ENCODE results near the gene EXOC1. TPM values are rescaled to one million over a fixed set of nuclear protein-coding genes. Genes with fewer than 3 reads are reported as not detected.

The EXOC1 gene
- total and polyA plus RNA-seq, 2 experiments from 2014 or later, result 13.4 to 22.2 TPM

DNA sequence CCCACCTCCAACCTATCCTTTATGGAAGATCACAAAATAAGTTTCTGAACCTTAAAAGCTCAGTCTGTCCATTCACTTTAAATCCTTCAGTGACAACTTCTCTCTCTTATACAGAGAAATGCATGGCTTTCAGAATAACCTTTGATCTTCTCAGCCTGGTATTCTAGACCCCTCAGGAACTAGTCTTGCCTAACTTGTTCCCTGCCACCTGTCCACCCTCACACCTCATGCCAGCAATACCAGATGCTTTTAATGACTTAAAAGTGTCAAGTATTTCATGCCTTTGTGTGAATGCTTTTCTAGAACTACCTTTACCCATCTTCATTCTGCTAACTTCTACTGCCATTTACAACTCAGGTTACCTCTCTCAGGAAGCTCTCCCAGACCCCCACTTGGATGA, 26.5 kb upstream of the EXOC1 start:
- no peak overlapping the region for H3K4me2 ChIP-seq
- no peaks in the 10 kb centered on the region for H3K9me3 Mint-ChIP-seq
- H3K27ac Mint-ChIP-seq, result no peak overlapping the region
- H3F3A ChIP-seq (replicated peaks; ENCODE audit: low read depth), result no peaks in the 10 kb centered on the region
- H3K36me3 Mint-ChIP-seq (ENCODE audit: low read depth), result no peaks in the 10 kb centered on the region
- no peak overlapping the region for H3K27ac ChIP-seq (ENCODE audit: low read depth)
- no peak overlapping the region for H3K4me3 Mint-ChIP-seq
- H3K9me2 ChIP-seq (ENCODE audit: insufficient read depth), result 0 out of 2 replicates have a peak, but pooled peaks cover 5% of the 10 kb centered on the region
- H3K4me3 ChIP-seq, result no peak overlapping the region
- DNase-seq (ENCODE audit: low spot score), result no peak
- no peaks in the 10 kb centered on the region for H3K36me3 ChIP-seq (ENCODE audit: insufficient read depth)
- no peaks in the 10 kb centered on the region for H3K4me1 ChIP-seq (ENCODE audit: insufficient read depth)
- no peak overlapping the region for H2AFZ ChIP-seq
- H3K79me2 ChIP-seq (replicated peaks; ENCODE audit: insufficient read depth), result no peaks in the 10 kb centered on the region
- TF ChIP-seq CREB1 (CRISPR knock-in tag; IDR thresholded peaks at IDR 0.05; ENCODE audit: low read depth) (no peak), ZNF114 (CRISPR knock-in tag; IDR thresholded peaks at IDR 0.05) (no peak), JUNB (IDR thresholded peaks at IDR 0.05; ENCODE audit: unreplicated experiment) (no peak), CTCF (conservative IDR thresholded peaks at IDR 0.05; ENCODE audit: low read depth in 2 of 2) (no peak), STAT1 (IDR thresholded peaks at IDR 0.05; ENCODE audit: unreplicated experiment) (no peak), EZH2phosphoT487 (IDR thresholded peaks at IDR 0.05; ENCODE audit: unreplicated experiment) (no peak), EZH2 (IDR thresholded peaks at IDR 0.05; ENCODE audit: low read depth, unreplicated experiment) (no peak), ETS1 (IDR thresholded peaks at IDR 0.05) (no peak), POLR2AphosphoS5 (IDR thresholded peaks at IDR 0.05; ENCODE audit: low read depth) (no peak), NANOG (IDR thresholded peaks at IDR 0.05; ENCODE audit: borderline replicate concordance) (no peak)
- TF ChIP-seq, protein P1, sequence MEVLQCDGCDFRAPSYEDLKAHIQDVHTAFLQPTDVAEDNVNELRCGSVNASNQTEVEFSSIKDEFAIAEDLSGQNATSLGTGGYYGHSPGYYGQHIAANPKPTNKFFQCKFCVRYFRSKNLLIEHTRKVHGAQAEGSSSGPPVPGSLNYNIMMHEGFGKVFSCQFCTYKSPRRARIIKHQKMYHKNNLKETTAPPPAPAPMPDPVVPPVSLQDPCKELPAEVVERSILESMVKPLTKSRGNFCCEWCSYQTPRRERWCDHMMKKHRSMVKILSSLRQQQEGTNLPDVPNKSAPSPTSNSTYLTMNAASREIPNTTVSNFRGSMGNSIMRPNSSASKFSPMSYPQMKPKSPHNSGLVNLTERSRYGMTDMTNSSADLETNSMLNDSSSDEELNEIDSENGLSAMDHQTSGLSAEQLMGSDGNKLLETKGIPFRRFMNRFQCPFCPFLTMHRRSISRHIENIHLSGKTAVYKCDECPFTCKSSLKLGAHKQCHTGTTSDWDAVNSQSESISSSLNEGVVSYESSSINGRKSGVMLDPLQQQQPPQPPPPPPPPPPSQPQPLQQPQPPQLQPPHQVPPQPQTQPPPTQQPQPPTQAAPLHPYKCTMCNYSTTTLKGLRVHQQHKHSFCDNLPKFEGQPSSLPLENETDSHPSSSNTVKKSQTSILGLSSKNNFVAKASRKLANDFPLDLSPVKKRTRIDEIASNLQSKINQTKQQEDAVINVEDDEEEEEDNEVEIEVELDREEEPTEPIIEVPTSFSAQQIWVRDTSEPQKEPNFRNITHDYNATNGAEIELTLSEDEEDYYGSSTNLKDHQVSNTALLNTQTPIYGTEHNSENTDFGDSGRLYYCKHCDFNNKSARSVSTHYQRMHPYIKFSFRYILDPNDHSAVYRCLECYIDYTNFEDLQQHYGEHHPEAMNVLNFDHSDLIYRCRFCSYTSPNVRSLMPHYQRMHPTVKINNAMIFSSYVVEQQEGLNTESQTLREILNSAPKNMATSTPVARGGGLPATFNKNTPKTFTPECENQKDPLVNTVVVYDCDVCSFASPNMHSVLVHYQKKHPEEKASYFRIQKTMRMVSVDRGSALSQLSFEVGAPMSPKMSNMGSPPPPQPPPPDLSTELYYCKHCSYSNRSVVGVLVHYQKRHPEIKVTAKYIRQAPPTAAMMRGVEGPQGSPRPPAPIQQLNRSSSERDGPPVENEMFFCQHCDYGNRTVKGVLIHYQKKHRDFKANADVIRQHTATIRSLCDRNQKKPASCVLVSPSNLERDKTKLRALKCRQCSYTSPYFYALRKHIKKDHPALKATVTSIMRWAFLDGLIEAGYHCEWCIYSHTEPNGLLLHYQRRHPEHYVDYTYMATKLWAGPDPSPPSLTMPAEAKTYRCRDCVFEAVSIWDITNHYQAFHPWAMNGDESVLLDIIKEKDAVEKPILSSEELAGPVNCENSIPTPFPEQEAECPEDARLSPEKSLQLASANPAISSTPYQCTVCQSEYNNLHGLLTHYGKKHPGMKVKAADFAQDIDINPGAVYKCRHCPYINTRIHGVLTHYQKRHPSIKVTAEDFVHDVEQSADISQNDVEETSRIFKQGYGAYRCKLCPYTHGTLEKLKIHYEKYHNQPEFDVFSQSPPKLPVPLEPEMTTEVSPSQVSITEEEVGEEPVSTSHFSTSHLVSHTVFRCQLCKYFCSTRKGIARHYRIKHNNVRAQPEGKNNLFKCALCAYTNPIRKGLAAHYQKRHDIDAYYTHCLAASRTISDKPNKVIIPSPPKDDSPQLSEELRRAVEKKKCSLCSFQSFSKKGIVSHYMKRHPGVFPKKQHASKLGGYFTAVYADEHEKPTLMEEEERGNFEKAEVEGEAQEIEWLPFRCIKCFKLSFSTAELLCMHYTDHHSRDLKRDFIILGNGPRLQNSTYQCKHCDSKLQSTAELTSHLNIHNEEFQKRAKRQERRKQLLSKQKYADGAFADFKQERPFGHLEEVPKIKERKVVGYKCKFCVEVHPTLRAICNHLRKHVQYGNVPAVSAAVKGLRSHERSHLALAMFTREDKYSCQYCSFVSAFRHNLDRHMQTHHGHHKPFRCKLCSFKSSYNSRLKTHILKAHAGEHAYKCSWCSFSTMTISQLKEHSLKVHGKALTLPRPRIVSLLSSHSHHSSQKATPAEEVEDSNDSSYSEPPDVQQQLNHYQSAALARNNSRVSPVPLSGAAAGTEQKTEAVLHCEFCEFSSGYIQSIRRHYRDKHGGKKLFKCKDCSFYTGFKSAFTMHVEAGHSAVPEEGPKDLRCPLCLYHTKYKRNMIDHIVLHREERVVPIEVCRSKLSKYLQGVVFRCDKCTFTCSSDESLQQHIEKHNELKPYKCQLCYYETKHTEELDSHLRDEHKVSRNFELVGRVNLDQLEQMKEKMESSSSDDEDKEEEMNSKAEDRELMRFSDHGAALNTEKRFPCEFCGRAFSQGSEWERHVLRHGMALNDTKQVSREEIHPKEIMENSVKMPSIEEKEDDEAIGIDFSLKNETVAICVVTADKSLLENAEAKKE (CRISPR knock-in tag; IDR thresholded peaks at IDR 0.05), result no peak
- TF ChIP-seq, protein P2, sequence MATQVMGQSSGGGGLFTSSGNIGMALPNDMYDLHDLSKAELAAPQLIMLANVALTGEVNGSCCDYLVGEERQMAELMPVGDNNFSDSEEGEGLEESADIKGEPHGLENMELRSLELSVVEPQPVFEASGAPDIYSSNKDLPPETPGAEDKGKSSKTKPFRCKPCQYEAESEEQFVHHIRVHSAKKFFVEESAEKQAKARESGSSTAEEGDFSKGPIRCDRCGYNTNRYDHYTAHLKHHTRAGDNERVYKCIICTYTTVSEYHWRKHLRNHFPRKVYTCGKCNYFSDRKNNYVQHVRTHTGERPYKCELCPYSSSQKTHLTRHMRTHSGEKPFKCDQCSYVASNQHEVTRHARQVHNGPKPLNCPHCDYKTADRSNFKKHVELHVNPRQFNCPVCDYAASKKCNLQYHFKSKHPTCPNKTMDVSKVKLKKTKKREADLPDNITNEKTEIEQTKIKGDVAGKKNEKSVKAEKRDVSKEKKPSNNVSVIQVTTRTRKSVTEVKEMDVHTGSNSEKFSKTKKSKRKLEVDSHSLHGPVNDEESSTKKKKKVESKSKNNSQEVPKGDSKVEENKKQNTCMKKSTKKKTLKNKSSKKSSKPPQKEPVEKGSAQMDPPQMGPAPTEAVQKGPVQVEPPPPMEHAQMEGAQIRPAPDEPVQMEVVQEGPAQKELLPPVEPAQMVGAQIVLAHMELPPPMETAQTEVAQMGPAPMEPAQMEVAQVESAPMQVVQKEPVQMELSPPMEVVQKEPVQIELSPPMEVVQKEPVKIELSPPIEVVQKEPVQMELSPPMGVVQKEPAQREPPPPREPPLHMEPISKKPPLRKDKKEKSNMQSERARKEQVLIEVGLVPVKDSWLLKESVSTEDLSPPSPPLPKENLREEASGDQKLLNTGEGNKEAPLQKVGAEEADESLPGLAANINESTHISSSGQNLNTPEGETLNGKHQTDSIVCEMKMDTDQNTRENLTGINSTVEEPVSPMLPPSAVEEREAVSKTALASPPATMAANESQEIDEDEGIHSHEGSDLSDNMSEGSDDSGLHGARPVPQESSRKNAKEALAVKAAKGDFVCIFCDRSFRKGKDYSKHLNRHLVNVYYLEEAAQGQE (IDR thresholded peaks at IDR 0.05; ENCODE audit: unreplicated experiment), result no peak
- H3K27me3 Mint-ChIP-seq (ENCODE audit: insufficient read depth, low read depth, poor library complexity), result peaks cover 2% of the 10 kb centered on the region
- H3K4me1 Mint-ChIP-seq, result no peaks in the 10 kb centered on the region
- H4K20me1 ChIP-seq (replicated peaks; ENCODE audit: insufficient read depth), result no peaks in the 10 kb centered on the region
- no peak for ATAC-seq
- no peaks in the 10 kb centered on the region for H3K27me3 ChIP-seq (ENCODE audit: insufficient read depth)
